A673 (cell line): ENCODE data around the gene OARD1. TPM values are rescaled to one million over a fixed set of nuclear protein-coding genes. Genes with fewer than 3 reads are reported as not detected.
A peak's percentile ranks its signal among the peaks of the same experiment; 100 is the strongest.

Experiments
- BruUV-seq: library from RNA; stranded (reverse); fragments of 400-500 nt; replicated peaks from 2 replicates; lab custom pipeline; 2021; lab: Mats Ljungman, UMichigan
- CTCF ChIA-PET: fragments of 300-600 bp; sonication (Branson Sonifier 250); formaldehyde crosslinking; loops from one replicate; lab custom pipeline; 2022; ENCODE audit warnings: antibody characterized with exemption; lab: Charles Lee
- POLR2A ChIA-PET: fragments of 300-600 bp; sonication (Branson Sonifier 250); formaldehyde crosslinking; loops from one replicate; lab custom pipeline; 2022; ENCODE audit warnings: antibody characterized with exemption; ENCODE audit not compliant: low non-redundant PET; lab: Charles Lee
- DNase-seq: peaks from one replicate; pipeline ENCODE4 v3.0.0-alpha.2; 2015; ENCODE audit warnings: low spot score
- H3K27ac ChIP-seq: fragments of 200-600 bp; sonication (generic); 2 replicates; pipeline ENCODE4 v1.5.1; 2016; ENCODE audit warnings: mixed run types, low read depth, mild to moderate bottlenecking, mixed read lengths, antibody characterized with exemption, low read length; ENCODE audit not compliant: poor library complexity, severe bottlenecking
- H3K27me3 ChIP-seq: fragments of 200-600 bp; sonication (generic); replicated peaks from 2 replicates; pipeline ENCODE4 v1.6.1; 2017; ENCODE audit warnings: mixed run types, low read depth, mild to moderate bottlenecking, mixed read lengths, antibody characterized with exemption, low read length; ENCODE audit not compliant: insufficient read depth, poor library complexity
- H3K36me3 ChIP-seq: fragments of 200-600 bp; sonication (generic); 2 replicates; pipeline ENCODE4 v1.6.1; 2016; ENCODE audit warnings: mixed run types, mild to moderate bottlenecking, mixed read lengths, antibody characterized with exemption, low read length; ENCODE audit not compliant: insufficient read depth, poor library complexity, severe bottlenecking
- H3K4me1 ChIP-seq: fragments of 200-600 bp; sonication (generic); 2 replicates; pipeline ENCODE4 v1.6.1; 2017; ENCODE audit warnings: mixed run types, mild to moderate bottlenecking, mixed read lengths, antibody characterized with exemption, low read length; ENCODE audit not compliant: insufficient read depth, poor library complexity, severe bottlenecking
- H3K4me3 ChIP-seq: fragments of 200-600 bp; sonication (generic); 2 replicates; pipeline ENCODE4 v1.5.1; 2016; ENCODE audit warnings: low read depth, mixed run types, mild to moderate bottlenecking, mixed read lengths, low read length; ENCODE audit not compliant: poor library complexity, severe bottlenecking
- H3K9me3 ChIP-seq: fragments of 200-600 bp; sonication (generic); 2 replicates; pipeline ENCODE4 v1.6.1; 2016; ENCODE audit warnings: mixed run types, low read depth, mild to moderate bottlenecking, mixed read lengths, antibody characterized with exemption, low read length; ENCODE audit not compliant: poor library complexity, severe bottlenecking
- EZH2 ChIP-seq: fragments of 200-600 bp; sonication (generic); IDR thresholded peaks from 2 replicates; pipeline ENCODE4 v1.6.1; 2017; ENCODE audit warnings: borderline replicate concordance, low read depth, mild to moderate bottlenecking, mixed read lengths, antibody characterized with exemption, low read length; ENCODE audit not compliant: poor library complexity, severe bottlenecking
- intact Hi-C: fragments of 100-400 bp; cut with micrococcal nuclease; formaldehyde crosslinking; loops from one replicate; pipeline ENCODE4 v1.10.0; 2022; ENCODE audit not compliant: unreplicated experiment
- total RNA-seq: library from RNA; stranded (reverse); gene quantifications from 2 replicates; pipeline ENCODE4 v1.2.3, GENCODE V29; 2021
- TF ChIP-seq, protein P1 (sequence below): fragments of 300-800, 200-600 bp; sonication (generic); conservative IDR thresholded peaks from 2 replicates; pipeline ENCODE4 v1.5.1; 2017; ENCODE audit warnings: low read depth, mild to moderate bottlenecking, antibody characterized with exemption, low read length, moderate library complexity, mixed read lengths

Gene OARD1
- total RNA-seq, 1 experiment from 2014 or later: 27.3 TPM

DNA sequence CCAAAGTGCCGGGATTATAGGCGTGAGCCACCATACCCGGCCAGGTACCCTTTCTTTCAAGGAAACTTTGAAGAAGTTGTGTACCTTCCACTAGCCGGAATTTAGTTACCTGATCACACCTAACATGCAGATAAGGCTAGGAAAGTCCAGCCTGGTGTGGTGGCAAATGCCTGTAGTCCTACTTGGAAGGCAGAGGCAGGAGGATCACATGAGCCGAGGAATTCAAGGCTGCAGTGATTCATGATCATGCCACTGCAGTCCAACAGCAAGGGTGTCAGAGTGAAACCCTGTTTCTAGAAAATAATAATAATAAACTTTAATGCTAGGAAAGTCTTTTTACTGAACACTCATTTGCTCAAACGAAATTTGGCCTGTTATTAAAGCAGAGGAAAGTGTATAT, 21.6 kb upstream of the OARD1 start:
- DNase-seq: no peak
- CTCF ChIA-PET: no interaction called here
- H3K36me3 ChIP-seq: peaks cover 95% of the 10 kb centered on the region
- POLR2A ChIA-PET: no interaction called here
- TF ChIP-seq, protein P1, sequence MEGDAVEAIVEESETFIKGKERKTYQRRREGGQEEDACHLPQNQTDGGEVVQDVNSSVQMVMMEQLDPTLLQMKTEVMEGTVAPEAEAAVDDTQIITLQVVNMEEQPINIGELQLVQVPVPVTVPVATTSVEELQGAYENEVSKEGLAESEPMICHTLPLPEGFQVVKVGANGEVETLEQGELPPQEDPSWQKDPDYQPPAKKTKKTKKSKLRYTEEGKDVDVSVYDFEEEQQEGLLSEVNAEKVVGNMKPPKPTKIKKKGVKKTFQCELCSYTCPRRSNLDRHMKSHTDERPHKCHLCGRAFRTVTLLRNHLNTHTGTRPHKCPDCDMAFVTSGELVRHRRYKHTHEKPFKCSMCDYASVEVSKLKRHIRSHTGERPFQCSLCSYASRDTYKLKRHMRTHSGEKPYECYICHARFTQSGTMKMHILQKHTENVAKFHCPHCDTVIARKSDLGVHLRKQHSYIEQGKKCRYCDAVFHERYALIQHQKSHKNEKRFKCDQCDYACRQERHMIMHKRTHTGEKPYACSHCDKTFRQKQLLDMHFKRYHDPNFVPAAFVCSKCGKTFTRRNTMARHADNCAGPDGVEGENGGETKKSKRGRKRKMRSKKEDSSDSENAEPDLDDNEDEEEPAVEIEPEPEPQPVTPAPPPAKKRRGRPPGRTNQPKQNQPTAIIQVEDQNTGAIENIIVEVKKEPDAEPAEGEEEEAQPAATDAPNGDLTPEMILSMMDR: no peak
- no peak for TF ChIP-seq EZH2
- H3K4me1 ChIP-seq: no peaks in the 10 kb centered on the region
- no peak overlapping the region for H3K27ac ChIP-seq
- no peak overlapping the region for H3K4me3 ChIP-seq
- intact Hi-C loops: loop anchor here (2.0 kb wide), 1 partner anchor 225 kb away; no protein-coding TSS in a partner anchor
- H3K27me3 ChIP-seq: no peaks in the 10 kb centered on the region
- no TSS peak for BruUV-seq
- H3K9me3 ChIP-seq: no peaks in the 10 kb centered on the region

DNA sequence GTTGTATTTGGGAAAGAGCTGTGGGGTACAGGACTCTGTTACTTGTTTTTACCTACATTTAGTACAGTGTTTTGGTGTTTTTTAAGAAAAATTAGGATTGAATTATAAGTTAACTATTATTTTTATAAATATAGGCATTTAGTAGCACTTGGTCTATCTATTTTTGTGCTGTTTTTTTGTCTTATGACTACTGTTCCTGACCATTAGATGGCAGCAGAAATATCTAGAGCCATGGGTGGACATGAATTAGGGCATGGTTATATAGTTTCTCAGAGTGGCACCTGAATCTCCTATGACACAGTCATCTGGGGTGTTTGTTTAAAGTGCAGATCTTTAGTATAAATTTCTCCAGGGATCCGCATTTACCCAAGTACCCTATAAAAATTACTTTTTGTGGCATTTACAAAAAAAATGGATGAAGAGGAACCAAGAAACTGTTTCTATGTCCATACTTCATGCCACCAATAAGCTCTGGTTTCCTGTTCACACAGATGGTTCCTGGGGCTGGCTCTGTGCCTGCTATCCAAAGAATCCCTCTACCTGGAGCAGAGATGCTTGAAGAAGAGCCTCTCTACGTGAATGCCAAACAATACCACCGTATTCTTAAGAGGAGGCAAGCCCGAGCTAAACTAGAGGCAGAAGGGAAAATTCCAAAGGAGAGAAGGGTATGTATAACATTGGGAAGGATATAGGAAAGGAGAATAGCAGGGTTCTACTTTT, 20.4 kb upstream of the OARD1 start:
- H3K27me3 ChIP-seq: no peaks in the 10 kb centered on the region
- ChIA-PET POLR2A (no interaction called here), CTCF (interaction anchor here (1.4 kb wide), 1 partner anchor 90 kb away, joined by 5 read pairs; no protein-coding TSS in a partner anchor)
- intact Hi-C loops: loop anchor here (2.0 kb wide), 1 partner anchor 226 kb away; no protein-coding TSS in a partner anchor
- DNase-seq: peak; percentile 37
- no peak for TF ChIP-seq EZH2
- TF ChIP-seq, protein P1: peak; percentile 54; the same call in 1 of the 2 replicates
- H3K4me1 ChIP-seq: no peaks in the 10 kb centered on the region
- H3K4me3 ChIP-seq: no peak overlapping the region
- H3K9me3 ChIP-seq: no peaks in the 10 kb centered on the region
- no peak overlapping the region for H3K27ac ChIP-seq
- BruUV-seq: no TSS peak
- peaks cover 85% of the 10 kb centered on the region for H3K36me3 ChIP-seq

DNA sequence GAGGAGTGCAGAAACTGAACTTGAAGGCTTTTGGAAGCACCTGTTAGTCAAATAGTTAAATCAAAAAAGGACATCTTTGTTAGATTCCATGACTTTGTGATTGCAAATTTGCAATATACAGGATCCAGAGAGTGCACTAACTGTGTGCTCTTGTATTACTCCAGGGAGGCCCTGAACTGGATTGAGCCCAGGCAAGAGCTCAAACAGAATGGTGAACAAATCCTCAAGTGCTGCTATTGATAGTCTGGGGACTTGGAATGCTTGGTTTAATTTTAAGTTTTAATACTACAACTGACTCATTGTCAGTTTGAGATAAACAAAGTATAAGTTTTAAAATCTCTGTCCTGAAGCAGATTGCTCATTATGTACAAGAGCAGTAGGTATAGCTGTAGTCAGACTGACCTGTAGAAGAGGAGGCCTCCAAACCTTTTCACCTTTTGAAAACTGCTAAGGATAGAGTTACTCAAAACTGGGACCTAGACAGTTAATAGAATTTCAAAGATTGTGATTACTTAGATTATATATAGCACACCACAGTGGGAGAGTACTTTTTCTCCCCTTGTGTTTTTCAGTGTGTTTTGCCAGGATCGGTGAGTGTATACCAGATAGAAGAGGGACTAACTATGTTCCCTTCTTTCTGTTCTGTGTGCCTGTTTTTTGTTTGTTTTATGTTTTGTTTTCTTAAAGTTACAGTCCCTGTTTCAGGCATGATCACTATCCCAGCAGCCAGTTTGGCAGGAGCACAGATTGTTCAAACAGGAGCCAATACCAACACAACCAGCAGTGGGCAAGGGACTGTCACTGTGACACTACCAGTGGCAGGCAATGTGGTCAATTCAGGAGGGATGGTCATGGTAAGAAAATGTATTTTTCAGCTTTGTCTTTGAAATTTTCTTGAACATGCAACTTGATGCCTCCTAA, 18.9 kb upstream of the OARD1 start:
- no peak for TF ChIP-seq EZH2
- TF ChIP-seq, protein P1: no peak
- no peaks in the 10 kb centered on the region for H3K9me3 ChIP-seq
- no peaks in the 10 kb centered on the region for H3K4me1 ChIP-seq
- ChIA-PET POLR2A (no interaction called here), CTCF (no interaction called here)
- H3K36me3 ChIP-seq: peaks cover 84% of the 10 kb centered on the region
- DNase-seq: no peak
- H3K4me3 ChIP-seq: no peak overlapping the region
- intact Hi-C loops: no loop called here
- no peaks in the 10 kb centered on the region for H3K27me3 ChIP-seq
- BruUV-seq: no TSS peak
- peak overlapping the region; percentile 5 for H3K27ac ChIP-seq
